H9 (cell line): Measurements from ENCODE around the gene NAA10. TPM values are rescaled to one million over a fixed set of nuclear protein-coding genes. Genes with fewer than 3 reads are reported as not detected.
A peak's percentile ranks its signal among the peaks of the same experiment; 100 is the strongest.

Experiments
- DNase-seq: peaks from one replicate; pipeline ENCODE4 v3.0.0-alpha.2; 2017
- H2AFZ ChIP-seq: one replicate; pipeline ENCODE4 v1.6.1; 2013; ENCODE audit warnings: mild to moderate bottlenecking, low read length, control low read depth, moderate library complexity
- H2AK5ac ChIP-seq: 2 replicates; pipeline ENCODE4 v1.6.1; 2013; ENCODE audit warnings: low read length, control low read depth, mixed read lengths; ENCODE audit not compliant: insufficient read length
- H2BK120ac ChIP-seq: one replicate; pipeline ENCODE4 v1.6.1; 2013; ENCODE audit warnings: low read depth, mild to moderate bottlenecking, low read length, control low read depth, inconsistent platforms; ENCODE audit not compliant: poor library complexity, severe bottlenecking
- H2BK12ac ChIP-seq: 2 replicates; pipeline ENCODE4 v1.6.1; 2013; ENCODE audit warnings: low read length, control low read depth, mixed read lengths, low read depth; ENCODE audit not compliant: insufficient read length
- H2BK15ac ChIP-seq: 2 replicates; pipeline ENCODE4 v1.6.1; 2013; ENCODE audit warnings: low read depth, low read length, control low read depth
- H2BK20ac ChIP-seq: one replicate; pipeline ENCODE4 v1.6.1; 2013; ENCODE audit warnings: low read depth, mild to moderate bottlenecking, low read length, control low read depth, inconsistent platforms; ENCODE audit not compliant: poor library complexity, severe bottlenecking
- H2BK5ac ChIP-seq: 2 replicates; pipeline ENCODE4 v1.6.1; 2013; ENCODE audit warnings: low read length, control low read depth, mixed read lengths; ENCODE audit not compliant: insufficient read length
- H3K14ac ChIP-seq: 2 replicates; pipeline ENCODE4 v1.6.1; 2013; ENCODE audit warnings: low read length, control low read depth; ENCODE audit not compliant: insufficient read depth
- H3K18ac ChIP-seq: 2 replicates; pipeline ENCODE4 v1.6.1; 2013; ENCODE audit warnings: low read depth, mild to moderate bottlenecking, mixed read lengths, low read length, control low read depth; ENCODE audit not compliant: insufficient read length
- H3K23ac ChIP-seq: 2 replicates; pipeline ENCODE4 v1.6.1; 2013; ENCODE audit warnings: low read length, control low read depth, mixed read lengths, low read depth; ENCODE audit not compliant: insufficient read length
- H3K23me2 ChIP-seq: 2 replicates; pipeline ENCODE4 v1.6.1; 2013; ENCODE audit warnings: low read depth, mild to moderate bottlenecking, mixed read lengths, low read length, control low read depth; ENCODE audit not compliant: insufficient read length, poor library complexity, severe bottlenecking
- H3K27ac ChIP-seq: 2 replicates; pipeline ENCODE4 v1.5.1; 2013; ENCODE audit warnings: low read length, control low read depth, mixed read lengths, low read depth; ENCODE audit not compliant: insufficient read length
- H3K27me3 ChIP-seq: 2 replicates; pipeline ENCODE4 v1.6.1; 2013; ENCODE audit warnings: low read length, control low read depth, inconsistent platforms; ENCODE audit not compliant: insufficient read depth
- H3K4ac ChIP-seq: 2 replicates; pipeline ENCODE4 v1.6.1; 2013; ENCODE audit warnings: low read depth, mild to moderate bottlenecking, control low read depth, inconsistent platforms, low read length, moderate library complexity
- H3K4me1 ChIP-seq: 2 replicates; pipeline ENCODE4 v1.6.1; 2013; ENCODE audit warnings: low read length, control low read depth, inconsistent platforms; ENCODE audit not compliant: insufficient read depth
- H3K4me2 ChIP-seq: 2 replicates; pipeline ENCODE4 v1.6.1; 2013; ENCODE audit warnings: low read length, control low read depth, mixed read lengths; ENCODE audit not compliant: insufficient read length, insufficient read depth
- H3K56ac ChIP-seq: 2 replicates; pipeline ENCODE4 v1.6.1; 2013; ENCODE audit warnings: low read depth, mild to moderate bottlenecking, mixed read lengths, low read length, control low read depth; ENCODE audit not compliant: insufficient read length
- H3K79me1 ChIP-seq: 2 replicates; pipeline ENCODE4 v1.6.1; 2013; ENCODE audit warnings: low read depth, mild to moderate bottlenecking, moderate library complexity, low read length, control low read depth, inconsistent platforms; ENCODE audit not compliant: insufficient read depth, poor library complexity, severe bottlenecking
- H3K79me2 ChIP-seq: 2 replicates; pipeline ENCODE4 v1.6.1; 2013; ENCODE audit warnings: low read length, control low read depth, inconsistent platforms; ENCODE audit not compliant: insufficient read depth
- H3K9ac ChIP-seq: 2 replicates; pipeline ENCODE4 v1.6.1; 2013; ENCODE audit warnings: low read length, control low read depth, mixed read lengths; ENCODE audit not compliant: insufficient read length; ENCODE audit errors: extremely low read depth
- H3K9me3 ChIP-seq: one replicate; pipeline ENCODE4 v1.6.1; 2013; ENCODE audit warnings: low read depth, low read length, inconsistent platforms; ENCODE audit not compliant: control insufficient read depth
- H3T11ph ChIP-seq: one replicate; pipeline ENCODE4 v1.6.1; 2013; ENCODE audit warnings: mild to moderate bottlenecking, low read length, control low read depth, inconsistent platforms
- H4K20me1 ChIP-seq: one replicate; pipeline ENCODE4 v1.6.1; 2013; ENCODE audit not compliant: control insufficient read depth, insufficient read length, insufficient read depth
- H4K5ac ChIP-seq: 2 replicates; pipeline ENCODE4 v1.6.1; 2013; ENCODE audit warnings: low read depth, mild to moderate bottlenecking, mixed read lengths, low read length, control low read depth; ENCODE audit not compliant: insufficient read length
- H4K8ac ChIP-seq: replicated peaks from 2 replicates; pipeline ENCODE4 v1.6.1; 2013; ENCODE audit warnings: low read length, control low read depth, mixed read lengths, low read depth; ENCODE audit not compliant: insufficient read length
- H4K91ac ChIP-seq: 2 replicates; pipeline ENCODE4 v1.6.1; 2013; ENCODE audit warnings: low read depth, mild to moderate bottlenecking, moderate library complexity, mixed read lengths, low read length, control low read depth; ENCODE audit not compliant: insufficient read length
- H3K27ac Mint-ChIP-seq, 3 experiments: 2 replicates in 2 of 3; 3 replicates in 1 of 3; pipeline ENCODE4 v1.8.0; 2020 to 2021; ENCODE audit warnings: mixed read lengths in 3 of 3, mild to moderate bottlenecking in 1 of 3, moderate library complexity in 1 of 3
- H3K27me3 Mint-ChIP-seq: 2 replicates; pipeline ENCODE4 v1.8.0; 2021; ENCODE audit warnings: low read depth, mild to moderate bottlenecking, moderate library complexity, mixed read lengths
- H3K36me3 Mint-ChIP-seq, 3 experiments: 2 replicates in 2 of 3; 3 replicates in 1 of 3; pipeline ENCODE4 v1.8.0; 2020 to 2021; ENCODE audit warnings: low read depth in 3 of 3, mixed read lengths in 3 of 3; ENCODE audit not compliant: insufficient read depth in 1 of 3
- H3K4me1 Mint-ChIP-seq, 2 experiments: 2 replicates each; pipeline ENCODE4 v1.8.0; 2020; ENCODE audit warnings: mixed read lengths in 2 of 2
- H3K4me3 Mint-ChIP-seq, 2 experiments: 2 replicates in 1 of 2; 3 replicates in 1 of 2; pipeline ENCODE4 v1.8.0; 2020 to 2021; ENCODE audit warnings: mild to moderate bottlenecking in 2 of 2, mixed read lengths in 2 of 2, moderate library complexity in 1 of 2
- H3K9me3 Mint-ChIP-seq, 2 experiments: 2 replicates in 1 of 2; 3 replicates in 1 of 2; pipeline ENCODE4 v1.8.0; 2020; ENCODE audit warnings: mild to moderate bottlenecking in 2 of 2, mixed read lengths in 2 of 2, moderate library complexity in 1 of 2
- CTCF ChIP-seq: fragments of 200-600 bp; sonication (generic); conservative IDR thresholded peaks from 3 replicates; pipeline ENCODE4 v1.8.0; 2021; ENCODE audit warnings: antibody characterized with exemption, mild to moderate bottlenecking
- whole genome bisulfite sequencing: extraction: QIAGEN DNeasy Blood & Tissue Kit; methylation state at CpG from one replicate; pipeline ENCODE4 v1.1.7; 2013; ENCODE audit warnings: missing lambda C conversion rate, low lambda C conversion rate, mixed read lengths; ENCODE audit not compliant: insufficient read length; ENCODE audit errors: extremely low coverage; 5-methylcytosine and 5-hydroxymethylcytosine counted together
- total RNA-seq: library from RNA; stranded (reverse); gene quantifications from 2 replicates; pipeline ENCODE4 v1.2.1, GENCODE V29; 2021

Gene NAA10
- total RNA-seq, 1 experiment from 2014 or later = 101 TPM

- Histone ChIP-seq H3K79me1 (no peaks in the 10 kb centered on the region), H3K27me3 (no peaks in the 10 kb centered on the region), H3K23me2 (no peaks in the 10 kb centered on the region), H2BK12ac (no peak overlapping the region), H4K91ac (no peak overlapping the region), H2BK120ac (no peak overlapping the region), H4K20me1 (no peaks in the 10 kb centered on the region), H2BK20ac (no peak overlapping the region), H2AK5ac (no peak overlapping the region), H3K27ac (no peak overlapping the region), H4K8ac (no peak overlapping the region), H3K14ac (no peak overlapping the region), H3K79me2 (no peaks in the 10 kb centered on the region), H3K4me1 (no peaks in the 10 kb centered on the region), H3K9me3 (no peaks in the 10 kb centered on the region), H2BK15ac (no peak overlapping the region), H2AFZ (no peak overlapping the region), H3K56ac (no peak overlapping the region), H3K4me2 (no peak overlapping the region), H3K9ac (no peak overlapping the region), H3T11ph (no peak overlapping the region), H3K4ac (no peak overlapping the region), H3K18ac (no peak overlapping the region), H3K23ac (no peak overlapping the region), H2BK5ac (no peak overlapping the region), H4K5ac (no peak overlapping the region)
- Mint-ChIP-seq H3K36me3 (peaks cover 12 to 33% (median 23%) of the 10 kb centered on the region in 3 experiments), H3K27me3 (no peaks in the 10 kb centered on the region), H3K4me1 (peaks cover 10 to 39% of the 10 kb centered on the region in 2 experiments), H3K27ac (no peak overlapping the region; a peak in 1 of 7 replicates), H3K4me3 (peak overlapping the region in 1 of 2 experiments; percentile 40; a peak in 1 of 5 replicates), H3K9me3 (peaks cover 14 to 23% of the 10 kb centered on the region in 2 experiments)
- DNase-seq = no peak
- WGBS = no CpG with 5 or more reads among the region's 6 CpGs
- TF ChIP-seq CTCF = no peak
Observed at GRCh38 chrX:153944800-153945150, 9.9 kb upstream of the NAA10 start.
